H1 (cell line): ENCODE data around the gene ARID3B. TPM values are rescaled to one million over a fixed set of nuclear protein-coding genes. Genes with fewer than 3 reads are reported as not detected.

Source experiments
- CTCF ChIA-PET: fragments of 300-600 bp; sonication (Branson Sonifier 250); formaldehyde crosslinking; loops from one replicate; lab custom pipeline; 2021; ENCODE audit not compliant: partially characterized antibody; lab: Charles Lee
- POLR2A ChIA-PET: fragments of 300-600 bp; sonication (Branson Sonifier 250); formaldehyde crosslinking; loops from one replicate; lab custom pipeline; 2021; ENCODE audit warnings: inconsistent platforms; ENCODE audit not compliant: partially characterized antibody; lab: Charles Lee
- DNase-seq, 2 experiments: peaks; one replicate each; pipeline versions ENCODE4 v3.0.0 to v3.0.0-alpha.2; 2010 to 2022; ENCODE audit warnings: low spot score in 2 of 2, low read depth in 1 of 2, mixed read lengths in 1 of 2
- FAIRE-seq: peaks from 2 replicates; lab custom pipeline; 2011; peaks lifted over from hg19 to GRCh38; lab: Jason Lieb, UNC
- H2AFZ ChIP-seq: 2 replicates; pipeline ENCODE4 v1.8.1; 2012; ENCODE audit warnings: low read length, inconsistent platforms
- H2AK5ac ChIP-seq: 2 replicates; pipeline ENCODE4 v1.6.1; 2013; ENCODE audit warnings: low read depth, low read length
- H2BK120ac ChIP-seq: replicated peaks from 2 replicates; pipeline ENCODE3; 2013; ENCODE audit warnings: low read depth, low read length, inconsistent platforms
- H2BK12ac ChIP-seq: 2 replicates; pipeline ENCODE4 v1.6.1; 2013; ENCODE audit warnings: low read depth, low read length
- H2BK15ac ChIP-seq: 2 replicates; pipeline ENCODE4 v1.6.1; 2013; ENCODE audit warnings: low read length
- H2BK20ac ChIP-seq: 2 replicates; pipeline ENCODE4 v1.6.1; 2013; ENCODE audit warnings: low read length
- H2BK5ac ChIP-seq: 2 replicates; pipeline ENCODE4 v1.6.1; 2013; ENCODE audit warnings: low read depth, low read length
- H3K14ac ChIP-seq: 2 replicates; pipeline ENCODE4 v1.6.1; 2013; ENCODE audit warnings: inconsistent platforms; ENCODE audit not compliant: insufficient read length
- H3K18ac ChIP-seq: 2 replicates; pipeline ENCODE4 v1.6.1; 2013; ENCODE audit warnings: low read length; ENCODE audit errors: extremely low read depth
- H3K23ac ChIP-seq: 2 replicates; pipeline ENCODE4 v1.6.1; 2013; ENCODE audit warnings: inconsistent platforms; ENCODE audit not compliant: insufficient read length
- H3K23me2 ChIP-seq: 2 replicates; pipeline ENCODE4 v1.6.1; 2013; ENCODE audit warnings: low read depth, low read length
- H3K27ac ChIP-seq: 2 replicates; pipeline ENCODE4 v1.6.1; 2011; ENCODE audit warnings: low read depth, low read length, inconsistent platforms
- H3K27me3 ChIP-seq, 4 experiments: replicated peaks in 1 of 4; 1 replicate in 1 of 4; 2 replicates in 3 of 4; pipeline versions ENCODE4 v1.6.1 to v1.8.1; 2011 to 2013; ENCODE audit warnings: low read length in 3 of 4, mild to moderate bottlenecking in 3 of 4, inconsistent platforms in 2 of 4, mixed read lengths in 2 of 4, moderate library complexity in 1 of 4; ENCODE audit not compliant: control insufficient read depth in 3 of 4, insufficient read depth in 3 of 4; ENCODE audit errors: extremely low read depth in 1 of 4
- H3K36me3 ChIP-seq, 4 experiments: 2 replicates each; pipeline versions ENCODE4 v1.6.1 to v1.8.1; 2011 to 2013; ENCODE audit warnings: mild to moderate bottlenecking in 4 of 4, low read length in 3 of 4, moderate library complexity in 2 of 4, control low read depth in 1 of 4, inconsistent platforms in 1 of 4; ENCODE audit not compliant: insufficient read depth in 4 of 4, control insufficient read depth in 2 of 4
- H3K4ac ChIP-seq: replicated peaks from 2 replicates; pipeline ENCODE3; 2013; ENCODE audit warnings: low read length, low read depth, mixed read lengths, inconsistent platforms; ENCODE audit not compliant: insufficient read length
- H3K4me1 ChIP-seq, 4 experiments: replicated peaks in 1 of 4; 1 replicate in 1 of 4; 2 replicates in 3 of 4; pipeline versions ENCODE4 v1.6.1 to v1.8.1; 2011 to 2013; ENCODE audit warnings: low read length in 3 of 4, inconsistent platforms in 2 of 4, mixed read lengths in 1 of 4; ENCODE audit not compliant: insufficient read depth in 4 of 4, control insufficient read depth in 3 of 4
- H3K4me2 ChIP-seq, 2 experiments: 2 replicates each; pipeline versions ENCODE4 v1.6.1 to v1.8.1; 2011 to 2013; ENCODE audit warnings: low read depth in 2 of 2, low read length in 2 of 2, control low read depth in 1 of 2, inconsistent platforms in 1 of 2, mild to moderate bottlenecking in 1 of 2; ENCODE audit not compliant: insufficient read depth in 1 of 2
- H3K4me3 ChIP-seq, 4 experiments: fragments of 200-600, 300-600 bp in 1 of 4; sonication (generic), shearing (Covaris generic), sonication (Bioruptor Twin) in 1 of 4; 2 replicates each; pipeline versions ENCODE4 v1.5.1 to v1.8.1; 2011 to 2016; ENCODE audit warnings: low read length in 4 of 4, low read depth in 3 of 4, control low read depth in 2 of 4, inconsistent platforms in 2 of 4, mild to moderate bottlenecking in 2 of 4, mixed read lengths in 1 of 4, moderate library complexity in 1 of 4; ENCODE audit not compliant: insufficient read depth in 2 of 4; ENCODE audit errors: extremely low read depth in 1 of 4
- H3K56ac ChIP-seq: replicated peaks from 2 replicates; pipeline ENCODE3; 2013; ENCODE audit warnings: low read depth, mild to moderate bottlenecking, mixed read lengths, low read length, inconsistent platforms; ENCODE audit not compliant: insufficient read length
- H3K79me1 ChIP-seq: 2 replicates; pipeline ENCODE4 v1.6.1; 2013; ENCODE audit warnings: low read depth, low read length, control low read depth
- H3K79me2 ChIP-seq, 2 experiments: 2 replicates each; pipeline versions ENCODE4 v1.6.1 to v1.8.1; 2012 to 2013; ENCODE audit warnings: low read length in 2 of 2, mild to moderate bottlenecking in 2 of 2, inconsistent platforms in 1 of 2; ENCODE audit not compliant: insufficient read depth in 2 of 2, control insufficient read depth in 1 of 2
- H3K9ac ChIP-seq, 4 experiments: replicated peaks in 1 of 4; 1 replicate in 1 of 4; 2 replicates in 3 of 4; pipeline versions ENCODE4 v1.6.1 to v1.8.1; 2011 to 2013; ENCODE audit warnings: low read depth in 3 of 4, low read length in 3 of 4, control low read depth in 2 of 4, mild to moderate bottlenecking in 2 of 4, moderate library complexity in 2 of 4, inconsistent platforms in 1 of 4; ENCODE audit errors: extremely low read depth in 1 of 4
- H3K9me3 ChIP-seq, 2 experiments: 2 replicates each; pipeline versions ENCODE4 v1.6.1 to v1.8.1; 2012 to 2013; ENCODE audit warnings: mild to moderate bottlenecking in 2 of 2, moderate library complexity in 2 of 2, control low read depth in 1 of 2, inconsistent platforms in 1 of 2, low read depth in 1 of 2, low read length in 1 of 2, mixed read lengths in 1 of 2; ENCODE audit not compliant: insufficient read depth in 2 of 2
- H4K20me1 ChIP-seq, 2 experiments: replicated peaks in 1 of 2; 2 replicates each; pipeline versions ENCODE3 to v1.8.1; 2011 to 2013; ENCODE audit warnings: inconsistent platforms in 2 of 2, low read length in 2 of 2, mild to moderate bottlenecking in 1 of 2; ENCODE audit not compliant: insufficient read depth in 2 of 2, control insufficient read depth in 1 of 2
- H4K5ac ChIP-seq: 2 replicates; pipeline ENCODE4 v1.6.1; 2013; ENCODE audit warnings: low read length, low read depth, mixed read lengths, inconsistent platforms; ENCODE audit not compliant: insufficient read length
- H4K8ac ChIP-seq: 2 replicates; pipeline ENCODE4 v1.8.0; 2013; ENCODE audit warnings: mild to moderate bottlenecking, moderate library complexity, low read length, inconsistent platforms; ENCODE audit not compliant: insufficient read depth; ENCODE audit errors: extremely low read depth
- H4K91ac ChIP-seq: replicated peaks from 2 replicates; pipeline ENCODE3; 2013; ENCODE audit warnings: low read length, mixed read lengths, inconsistent platforms; ENCODE audit not compliant: insufficient read length
- CEBPB ChIP-seq: IDR thresholded peaks from 2 replicates; pipeline ENCODE4 v1.6.1; 2012; ENCODE audit warnings: low read depth, low read length
- E2F6 ChIP-seq: IDR thresholded peaks from 2 replicates; pipeline ENCODE4 v1.6.1; 2012; ENCODE audit warnings: inconsistent platforms
- EP300 ChIP-seq, 2 experiments: IDR thresholded peaks; 1 replicate in 1 of 2; 2 replicates in 1 of 2; pipeline ENCODE4 v1.6.1; 2011 to 2012; ENCODE audit warnings: low read depth in 2 of 2, low read length in 2 of 2, mild to moderate bottlenecking in 2 of 2, borderline replicate concordance in 1 of 2, inconsistent platforms in 1 of 2, moderate library complexity in 1 of 2
- MAFK ChIP-seq: IDR thresholded peaks from 2 replicates; pipeline ENCODE4 v1.6.1; 2012; ENCODE audit warnings: low read depth, mild to moderate bottlenecking, improper control_type of control experiment, low read length
- PHF8 ChIP-seq: fragments of 200-600 bp; sonication (generic); conservative IDR thresholded peaks from 2 replicates; pipeline ENCODE4 v1.7.1; 2012; ENCODE audit warnings: low read depth, mild to moderate bottlenecking, inconsistent platforms, low read length, moderate library complexity
- SAP30 ChIP-seq: fragments of 300-600 bp; sonication (generic); IDR thresholded peaks from 2 replicates; pipeline ENCODE4 v1.7.1; 2012; ENCODE audit warnings: low read length, moderate library complexity, mild to moderate bottlenecking, inconsistent platforms; ENCODE audit not compliant: insufficient read depth, insufficient replicate concordance
- SRF ChIP-seq: IDR thresholded peaks from 2 replicates; pipeline ENCODE4 v1.6.1; 2011; ENCODE audit warnings: mild to moderate bottlenecking, low read depth, low read length, moderate library complexity
- SUZ12 ChIP-seq: fragments of 200-600 bp; sonication (generic); IDR thresholded peaks from 2 replicates; pipeline ENCODE4 v1.6.1; 2012; ENCODE audit warnings: mild to moderate bottlenecking, inconsistent platforms, low read length, moderate library complexity, mixed read lengths
- TAF1 ChIP-seq: IDR thresholded peaks from 2 replicates; pipeline ENCODE4 v1.6.1; 2011; ENCODE audit warnings: mild to moderate bottlenecking, low read depth, low read length
- TEAD4 ChIP-seq: IDR thresholded peaks from 2 replicates; pipeline ENCODE4 v1.6.1; 2012; ENCODE audit warnings: low read depth, low read length, inconsistent platforms, mixed read lengths
- WGBS, 2 experiments: shearing (Covaris generic) in 1 of 2; methylation state at CpG; one replicate each; pipeline versions ENCODE4 v1.1.6 to v1.1.7; 2013 to 2015; ENCODE audit warnings: low lambda C conversion rate in 2 of 2, mixed read lengths in 2 of 2, inconsistent platforms in 1 of 2, low coverage in 1 of 2, missing lambda C conversion rate in 1 of 2; ENCODE audit not compliant: insufficient replicate concordance in 2 of 2, insufficient coverage in 1 of 2, insufficient read length in 1 of 2; ENCODE audit errors: extremely low coverage in 1 of 2, missing lambda C conversion rate in 1 of 2; 5-methylcytosine and 5-hydroxymethylcytosine counted together
- polyA plus RNA-seq, 7 experiments: library from polyadenylated mRNA; depleted of rRNA in 3 of 7; stranded (reverse) in 5 of 7; unstranded in 2 of 7; fragments of >200 nt in 5 of 7; fragments of 200-250 nt in 2 of 7; gene quantifications; 1 replicate in 5 of 7; 2 replicates in 1 of 7; 4 replicates in 1 of 7; pipeline versions ENCODE4 v1.2.1 to v1.2.3, GENCODE V29; 2011 to 2013; ENCODE audit warnings: missing spikeins in 2 of 7, mixed read lengths in 2 of 7
- total RNA-seq: library from RNA; stranded (reverse); fragmentation: NEBNext Ultra II Directional; extraction: Animal tissue kit (Norgen Biotek cat#: 25700); gene quantifications from 2 replicates; pipeline ENCODE4 v1.2.1, GENCODE V29; 2021

The ARID3B gene
- total and polyA plus RNA-seq, 2 of the 8 experiments (the other 6 are each of a cell fraction or from before 2014, with no cell fraction given): 81.0 to 115 TPM

GRCh38 chr15:74563442-74563841 lies 22.4 kb downstream of the ARID3B start:
- peaks cover 9% of the 10 kb centered on the region for H3K79me1 ChIP-seq
- H2BK15ac ChIP-seq: no peak overlapping the region
- no peak overlapping the region for H4K91ac ChIP-seq
- H3K4me2 ChIP-seq: no peak overlapping the region
- ChIA-PET POLR2A (interaction anchor here (0.6 to 2.8 kb wide), 4 partner anchors 11 to 123 kb away, joined by 3 to 7 read pairs (median 4); no protein-coding TSS in a partner anchor), CTCF (interaction anchor here (0.7 to 1.5 kb wide), 5 partner anchors 11 to 187 kb away, joined by 3 to 4 read pairs (median 3); no protein-coding TSS in a partner anchor)
- H3K23me2 ChIP-seq: no peaks in the 10 kb centered on the region
- H3K27me3 ChIP-seq: no peaks in the 10 kb centered on the region
- peaks cover 0 to 11% (median 2%) of the 10 kb centered on the region in 4 experiments; a peak in 4 of 8 replicates for H3K36me3 ChIP-seq
- H4K8ac ChIP-seq: no peak overlapping the region
- FAIRE-seq (no peak), DNase-seq (no peak)
- WGBS, 2 experiments: 94% methylated on average over 3 of the region's 3 CpGs; no CpG with 5 or more reads in 1 of the 2 experiments
- no peak overlapping the region for H2AK5ac ChIP-seq
- no peak overlapping the region for H3K56ac ChIP-seq
- H3K79me2 ChIP-seq: peaks cover 0 to 98% of the 10 kb centered on the region in 2 experiments; a peak in 3 of 4 replicates
- no peak overlapping the region for H3K4me3 ChIP-seq
- H4K5ac ChIP-seq: no peak overlapping the region
- no peak overlapping the region for H3K18ac ChIP-seq
- H3K4me1 ChIP-seq: no peaks in the 10 kb centered on the region
- no peak overlapping the region for H3K23ac ChIP-seq
- no peak overlapping the region for H3K9ac ChIP-seq
- TF ChIP-seq PHF8 (no peak), EP300 (IDR thresholded peaks at IDR 0.05; ENCODE audit: borderline replicate concordance in 1 of 2, low read depth in 2 of 2, low read length in 2 of 2) (no peak), SRF (no peak), E2F6 (no peak), MAFK (no peak), CEBPB (no peak), TAF1 (no peak), TEAD4 (no peak), SAP30 (no peak), SUZ12 (no peak)
- no peak overlapping the region for H2BK12ac ChIP-seq
- H2BK20ac ChIP-seq: no peak overlapping the region
- H3K9me3 ChIP-seq: no peaks in the 10 kb centered on the region
- no peak overlapping the region for H3K4ac ChIP-seq
- no peak overlapping the region for H2AFZ ChIP-seq
- no peak overlapping the region for H2BK5ac ChIP-seq
- H2BK120ac ChIP-seq: no peak overlapping the region
- H3K27ac ChIP-seq: no peak overlapping the region
- H4K20me1 ChIP-seq: peaks cover 21 to 22% of the 10 kb centered on the region in 2 experiments
- H3K14ac ChIP-seq: no peak overlapping the region
